D721Med (cell line): Measurements from ENCODE around the gene ARL4C.
"Not testable (repeated sequence)": the region's sequence is repeated elsewhere in the genome, so short reads cannot be mapped to it uniquely, and the experiment has no call there.

ENCODE experiments used
- DNase-seq: peaks from one replicate; pipeline ENCODE4 v3.0.0; 2011; ENCODE audit warnings: low spot score; ENCODE audit not compliant: insufficient read length
- FAIRE-seq: peaks from 2 replicates; lab custom pipeline; 2011; peaks lifted over from hg19 to GRCh38; lab: Jason Lieb, UNC
- CTCF ChIP-seq: IDR thresholded peaks from 2 replicates; pipeline ENCODE4 v1.5.1; 2012; ENCODE audit warnings: mild to moderate bottlenecking, control low read depth; ENCODE audit not compliant: insufficient read depth; ENCODE audit errors: missing control alignments

Gene ARL4C

DNA sequence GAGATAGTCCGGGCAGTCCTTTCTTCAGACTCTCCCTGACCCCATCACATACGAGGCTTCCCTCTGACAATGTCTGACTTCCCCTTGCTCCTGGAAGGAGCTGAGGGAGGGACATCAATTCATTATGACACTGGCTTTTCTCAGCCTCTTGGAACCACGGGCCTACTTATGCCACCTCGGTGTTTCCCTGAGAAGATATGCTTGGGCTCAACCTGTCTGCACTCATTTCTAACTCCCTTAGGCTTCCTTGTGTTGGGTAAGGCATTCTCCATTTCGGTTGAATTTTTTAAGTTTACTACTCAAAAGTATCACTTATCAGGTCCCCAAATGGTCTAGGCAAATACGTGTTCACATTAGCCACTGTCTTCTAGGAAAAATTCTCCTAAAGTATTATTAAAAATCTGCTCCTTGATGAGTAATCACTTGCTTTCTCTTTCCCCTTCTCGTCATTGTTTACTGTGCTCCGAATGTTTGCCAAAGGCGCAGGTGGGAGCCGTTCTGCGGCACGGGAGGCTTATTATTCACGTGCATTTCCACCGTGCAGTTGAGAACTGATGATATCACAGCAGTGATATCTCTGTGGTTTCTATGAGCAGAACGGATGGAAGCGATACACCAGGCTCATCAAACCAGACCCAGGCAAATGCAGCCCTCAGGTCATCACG lies 33.1 kb downstream of the ARL4C start:
- no peak for DNase-seq
- TF ChIP-seq CTCF = no peak
- no peak for FAIRE-seq

DNA sequence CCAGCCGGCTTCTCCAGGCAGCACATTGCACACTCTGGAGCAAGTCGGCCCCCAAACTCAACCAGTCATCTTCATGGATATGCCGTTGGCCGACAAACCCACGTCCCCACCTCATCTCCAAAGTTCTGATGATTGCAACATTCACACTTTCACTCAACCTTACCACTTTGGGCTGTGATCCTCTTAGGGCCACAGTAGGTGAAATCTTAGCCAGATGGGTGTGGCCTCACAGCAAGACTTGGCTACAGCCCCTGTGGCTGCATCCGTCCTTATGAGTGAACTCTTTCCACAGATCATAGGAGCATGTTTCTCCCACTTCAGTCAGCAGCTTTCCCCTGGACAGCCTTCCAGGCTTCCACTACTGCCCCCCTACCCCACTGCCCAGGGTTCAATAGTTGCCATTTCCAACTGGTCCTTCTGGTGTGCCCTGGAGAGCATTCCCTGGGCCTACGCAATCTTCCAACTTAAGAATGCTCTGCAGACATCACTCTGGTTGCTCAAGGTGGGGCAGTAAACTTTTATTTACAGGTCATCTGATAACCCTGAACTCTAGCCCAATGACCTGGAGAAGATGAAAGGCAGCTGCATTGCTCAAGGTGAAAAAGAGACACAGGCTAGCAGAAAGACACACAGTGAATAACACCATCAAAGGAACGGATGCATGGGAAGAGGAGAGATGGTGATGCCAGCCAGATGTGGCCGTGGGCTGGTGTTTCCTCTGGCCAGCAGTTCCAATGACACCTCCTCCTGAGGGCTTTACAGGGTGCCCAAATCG lies 34.5 kb downstream of the ARL4C start:
- DNase-seq (no peak), FAIRE-seq (no peak)
- no peak for TF ChIP-seq CTCF

- DNase-seq (no peak), FAIRE-seq (no peak)
- no peak for TF ChIP-seq CTCF
Measured at GRCh38 chr2:234459401-234460009, 37.4 kb downstream of the ARL4C start.

- TF ChIP-seq CTCF = no peak
- DNase-seq (no peak), FAIRE-seq (no peak)
Measured at GRCh38 chr2:234458466-234458865, 38.4 kb downstream of the ARL4C start.

DNA sequence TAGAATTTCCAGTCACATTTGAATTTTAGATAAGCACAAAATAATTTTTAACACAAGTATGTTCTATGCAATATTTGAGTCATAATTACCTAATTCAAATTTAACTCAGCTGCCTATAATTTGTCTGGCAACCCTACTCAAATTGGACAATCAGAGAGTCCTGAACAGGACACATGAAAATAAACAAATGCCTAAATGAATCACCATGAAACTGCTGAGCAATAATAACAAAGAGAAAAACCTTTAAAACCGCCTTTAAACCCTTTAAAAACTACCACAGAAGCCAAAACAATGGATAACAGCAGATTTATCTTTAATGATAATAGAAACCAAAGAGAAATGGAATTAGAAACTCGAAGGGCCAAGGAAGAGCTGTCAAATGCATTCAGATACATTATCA lies 39.5 kb downstream of the ARL4C start:
- TF ChIP-seq CTCF = no peak
- no peak for DNase-seq
- FAIRE-seq = no peak

DNA sequence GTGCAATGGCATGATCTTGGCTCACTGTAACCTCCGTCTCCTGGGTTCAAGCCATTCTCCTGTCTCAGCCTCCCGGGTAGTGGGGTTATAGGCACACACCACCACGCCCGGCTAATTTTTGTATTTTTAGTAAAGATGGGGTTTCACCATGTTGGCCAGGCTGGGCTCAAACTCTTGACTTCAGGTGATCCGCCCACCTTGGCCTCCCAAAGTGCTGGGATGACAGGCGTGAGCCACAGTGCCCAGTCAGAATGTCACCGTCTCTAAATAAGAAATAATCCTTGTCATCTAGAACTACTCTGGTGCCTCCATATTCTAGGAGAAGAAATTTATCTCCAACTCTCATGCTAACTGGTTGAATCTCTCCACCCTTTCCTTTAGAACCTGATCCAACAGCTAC lies 41.6 kb downstream of the ARL4C start:
- DNase-seq, FAIRE-seq: not testable (repeated sequence)

DNA sequence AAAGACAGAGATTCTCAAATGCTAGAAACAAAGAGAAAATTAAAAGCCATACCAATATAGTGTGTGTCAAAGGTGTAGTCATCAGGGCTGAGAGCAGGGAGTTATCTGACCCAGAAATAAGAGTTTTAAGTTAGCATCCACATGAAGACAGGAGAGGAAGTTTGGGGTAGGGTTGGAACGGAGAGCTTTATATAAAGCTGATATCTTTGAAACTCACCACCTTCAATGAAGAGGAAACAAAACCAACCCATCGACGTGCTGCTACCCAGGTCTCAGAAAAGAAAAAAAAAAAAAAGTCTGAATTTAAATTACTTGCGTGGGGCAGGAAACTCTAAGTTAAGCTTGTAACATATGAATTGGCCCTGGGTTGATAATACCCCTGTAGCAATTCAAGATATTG lies 42.4 kb downstream of the ARL4C start:
- no peak for FAIRE-seq
- no peak for DNase-seq
- no peak for TF ChIP-seq CTCF
